CD1c-positive myeloid dendritic cell (primary cell): ENCODE results near the gene GLRA3.
A peak's percentile ranks its signal among the peaks of the same experiment; 100 is the strongest.

ENCODE experiments used
- DNase-seq: peaks from one replicate; pipeline ENCODE4 v3.0.0-alpha.2; 2016; ENCODE audit errors: extremely low spot score

Gene GLRA3

DNA sequence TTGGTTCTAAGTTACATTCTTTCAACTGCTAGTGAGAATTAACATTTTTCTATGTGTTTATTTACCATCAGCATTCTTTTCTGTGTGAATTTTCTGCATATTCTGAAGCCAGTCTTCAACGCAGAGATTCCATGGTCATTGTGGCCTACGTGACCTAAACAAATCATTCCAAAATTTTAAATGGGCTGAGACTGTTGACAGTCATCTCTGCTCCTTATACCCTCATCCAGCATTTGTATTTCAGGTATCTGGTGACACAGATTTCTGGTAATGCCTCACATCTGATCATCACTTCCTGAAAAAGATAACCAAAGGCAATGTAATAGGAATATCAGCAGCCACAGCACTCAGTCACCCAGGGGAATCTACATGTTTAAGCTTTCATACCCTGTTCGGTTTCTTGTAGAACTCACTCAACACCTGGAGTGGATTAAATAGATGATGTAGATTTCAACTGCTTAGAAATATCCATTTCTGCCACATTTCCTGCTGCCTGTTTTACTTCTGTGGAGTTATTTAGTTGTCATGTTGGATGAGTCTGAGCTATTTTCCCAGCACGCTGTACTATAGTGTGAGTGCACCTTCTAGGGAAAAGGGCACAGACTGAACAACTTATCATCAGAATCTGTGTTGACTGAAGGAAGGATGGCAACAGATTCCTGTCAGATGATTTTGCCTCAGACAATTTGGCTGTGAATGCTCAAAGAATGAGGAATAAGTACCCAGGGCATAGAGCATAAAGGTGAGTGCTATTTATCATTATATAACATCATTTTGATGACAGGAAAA lies 233.7 kb downstream of the GLRA3 start:
- DNase-seq: no peak

GRCh38 chr4:174593701-174594100 lies 235.3 kb downstream of the GLRA3 start:
- peak; percentile 51 for DNase-seq

DNA sequence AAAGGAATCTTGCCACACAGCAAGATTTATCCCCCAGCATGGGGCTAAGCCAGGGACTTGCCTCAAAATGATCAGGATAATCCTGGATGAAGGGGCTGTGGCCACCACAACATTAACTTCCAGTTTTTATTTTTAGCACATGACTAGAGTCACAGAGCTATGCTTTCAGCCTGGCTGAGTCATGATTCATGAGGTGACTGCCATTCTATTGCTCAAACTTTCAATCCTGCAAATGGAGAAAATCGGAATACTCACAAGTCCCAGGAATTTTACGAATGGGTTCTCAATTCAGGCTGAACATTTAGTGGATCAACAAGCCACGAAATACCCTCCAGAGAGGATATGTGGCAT lies 236.1 kb downstream of the GLRA3 start:
- peak; percentile 77 for DNase-seq

- DNase-seq: no peak
Observed at GRCh38 chr4:174592256-174592984, 236.6 kb downstream of the GLRA3 start.

GRCh38 chr4:174591243-174592021 lies 237.6 kb downstream of the GLRA3 start:
- peak; percentile 69 for DNase-seq

- no peak for DNase-seq
Observed at GRCh38 chr4:174590336-174590735, 238.7 kb downstream of the GLRA3 start.
